ENCODE results near the gene ANKRD63. TPM values are rescaled to one million over a fixed set of nuclear protein-coding genes. Genes with fewer than 3 reads are reported as not detected.

ANKRD63 gene
- total RNA-seq, 2 donors from 2014 or later, result not detected

DNA sequence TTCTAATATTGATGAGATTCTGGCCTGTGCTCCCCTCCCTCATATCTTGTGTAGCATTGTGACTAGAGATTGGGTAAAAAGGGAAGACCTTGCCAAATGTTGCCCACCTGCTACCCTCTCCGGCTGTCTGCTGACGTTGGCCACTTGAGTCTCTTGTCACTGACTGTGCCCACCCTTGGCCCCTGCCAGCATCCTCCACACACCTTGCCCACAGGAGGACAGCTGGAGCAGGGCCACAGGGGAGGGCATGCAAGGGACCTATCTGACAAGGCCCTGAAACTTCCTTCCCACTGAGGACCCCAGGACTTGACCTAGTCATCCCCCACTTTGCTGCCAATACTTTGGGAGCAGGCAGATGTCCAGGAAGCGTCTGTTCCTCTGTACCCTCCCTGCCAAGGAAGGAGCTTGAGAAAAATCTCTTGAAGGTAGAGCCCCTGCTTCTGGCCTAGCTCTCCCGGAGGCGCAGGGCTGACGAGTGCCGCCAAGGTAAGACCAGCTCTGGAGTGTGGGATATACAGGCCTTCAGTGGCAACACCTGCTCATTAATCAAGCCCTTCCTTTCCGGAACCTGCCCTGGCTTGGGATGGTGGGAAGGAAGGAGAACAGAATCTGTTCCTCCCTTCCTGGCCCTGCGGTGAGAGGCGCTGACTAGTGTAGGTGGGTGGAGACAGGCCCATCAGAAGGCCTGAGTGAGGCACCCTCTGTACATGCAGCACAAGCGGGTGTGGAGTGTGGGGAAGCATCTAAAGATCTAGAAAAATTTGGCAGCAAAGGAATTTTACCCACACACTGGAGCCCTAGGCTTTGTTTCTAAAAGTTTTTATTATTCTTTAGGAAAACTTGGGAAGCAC lies 48.9 kb downstream of the ANKRD63 start:
- Mint-ChIP-seq H3K4me1 (no peaks in the 10 kb centered on the region), H3K27me3 (peaks cover 8% of the 10 kb centered on the region), H3K9me3 (no peaks in the 10 kb centered on the region), H3K4me3 (no peak overlapping the region), H3K27ac (no peak overlapping the region), H3K36me3 (ENCODE audit: low read depth) (no peaks in the 10 kb centered on the region)
- no peak for ATAC-seq (replicated peaks)

DNA sequence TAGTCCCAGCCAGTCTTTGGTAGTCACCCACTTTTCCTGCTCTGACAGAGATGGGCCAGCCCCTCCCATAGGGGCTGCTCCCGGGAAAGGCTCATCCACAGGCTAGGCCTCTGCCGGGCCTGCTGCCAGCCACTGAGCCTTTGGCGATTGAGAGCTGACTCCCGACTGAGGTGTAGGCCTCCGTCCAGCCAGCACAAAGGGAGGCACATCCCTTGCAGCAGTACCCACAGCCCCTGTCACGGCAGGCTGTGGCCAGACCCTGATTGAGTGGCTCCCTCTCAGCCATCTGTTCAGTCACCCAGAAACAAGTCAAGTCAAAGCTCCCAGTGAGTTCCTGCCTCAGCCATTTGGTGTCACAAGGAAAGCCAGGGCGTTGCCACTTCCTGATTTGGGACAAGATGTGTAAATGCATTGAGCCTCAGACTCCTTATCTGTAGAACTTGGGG lies 50.2 kb downstream of the ANKRD63 start:
- no peak overlapping the region for H3K27ac Mint-ChIP-seq
- no peak for ATAC-seq (replicated peaks)
- no peak overlapping the region for H3K4me3 Mint-ChIP-seq
- no peaks in the 10 kb centered on the region for H3K36me3 Mint-ChIP-seq (ENCODE audit: low read depth)
- peaks cover under 1% of the 10 kb centered on the region for H3K27me3 Mint-ChIP-seq
- no peaks in the 10 kb centered on the region for H3K9me3 Mint-ChIP-seq
- H3K4me1 Mint-ChIP-seq, result no peaks in the 10 kb centered on the region

Other genes starting within 250 kb of the ANKRD63 start
- 100 to 1,000 TPM; 121 to 140 TPM for gene SRP14, start 243.9 kb downstream of the ANKRD63 start, total RNA-seq
- gene BMF, start 174.2 kb downstream of the ANKRD63 start, total RNA-seq, result 10 to 100 TPM in 1 of 2 donors, 1 to 10 TPM in 1; 3.2 to 19.3 TPM
- 10 to 100 TPM; 85.7 to 99.5 TPM for gene BUB1B, start 122.0 kb downstream of the ANKRD63 start, total RNA-seq
- 1 to 10 TPM in 1 of 2 donors, under 1 TPM in 1; 0.42 to 1.4 TPM for gene PAK6, start 44.0 kb downstream of the ANKRD63 start, total RNA-seq
- 100 to 1,000 TPM; 111 to 116 TPM for gene PLCB2, start 24.9 kb upstream of the ANKRD63 start, total RNA-seq
- gene INAFM2, start 40.6 kb upstream of the ANKRD63 start, total RNA-seq, result 10 to 100 TPM; 10.8 to 11.0 TPM
- gene CCDC9B, start 57.9 kb upstream of the ANKRD63 start, total RNA-seq, result 1 to 10 TPM in 1 of 2 donors, under 1 TPM in 1; 0.78 to 2.7 TPM
- gene PHGR1, start 68.0 kb upstream of the ANKRD63 start, total RNA-seq, result not detected
- gene DISP2, start 75.2 kb upstream of the ANKRD63 start, total RNA-seq, result 1 to 10 TPM in 1 of 2 donors, under 1 TPM in 1; 0.11 to 1.6 TPM
- 10 to 100 TPM; 48.5 to 65.9 TPM for gene KNSTRN, start 99.7 kb upstream of the ANKRD63 start, total RNA-seq
- gene IVD, start 122.7 kb upstream of the ANKRD63 start, total RNA-seq, result 10 to 100 TPM; 48.8 to 57.9 TPM
- 10 to 100 TPM; 16.6 to 20.3 TPM for gene BAHD1, start 157.9 kb upstream of the ANKRD63 start, total RNA-seq
- 10 to 100 TPM in 1 of 2 donors, 1 to 10 TPM in 1; 6.0 to 12.1 TPM for gene CHST14, start 187.9 kb upstream of the ANKRD63 start, total RNA-seq